ENCODE data around the gene CLN5. TPM values are rescaled to one million over a fixed set of nuclear protein-coding genes. Genes with fewer than 3 reads are reported as not detected.
"Not testable (repeated sequence)": the region's sequence is repeated elsewhere in the genome, so short reads cannot be mapped to it uniquely, and the experiment has no call there.

Gene CLN5
- total and polyA plus RNA-seq, 2 donors (not counting 3 experiments of a cell fraction or from before 2014, with no cell fraction given) = 16.5 to 22.7 TPM

GRCh38 chr13:77009011-77009410 lies 17.1 kb downstream of the CLN5 start:
- intact Hi-C loops (cut with micrococcal nuclease) = no loop called here
- Histone ChIP-seq H3K4me2 (ENCODE audit: insufficient read depth, low read length) (no peak overlapping the region), H3K9ac (replicated peaks; ENCODE audit: extremely low read depth, insufficient read depth, low read length) (no peak overlapping the region), H3K79me2 (ENCODE audit: control insufficient read depth, insufficient read depth, low read length) (peaks cover 21% of the 10 kb centered on the region), H4K20me1 (replicated peaks; ENCODE audit: control insufficient read depth, extremely low read depth, insufficient read depth, low read length) (no peaks in the 10 kb centered on the region), H3K36me3 (ENCODE audit: control insufficient read depth in 2 of 2, extremely low read depth in 1 of 2, insufficient read depth in 2 of 2, low read length in 2 of 2) (peaks cover 13 to 16% of the 10 kb centered on the region in 2 experiments), H3K9me3 (replicated peaks; ENCODE audit: control insufficient read depth, insufficient read depth, low read length) (no peaks in the 10 kb centered on the region), H3K27ac (ENCODE audit: insufficient read depth, low read depth, low read length) (no peak overlapping the region), H3K9me1 (replicated peaks; ENCODE audit: control insufficient read depth, extremely low read depth, insufficient read depth, low read length) (no peaks in the 10 kb centered on the region), H3K4me3 (replicated peaks in 1 of 3; ENCODE audit: insufficient read depth in 1 of 3, low read depth in 1 of 3, low read length in 3 of 3) (no peak overlapping the region), H3K4me1 (ENCODE audit: control insufficient read depth, extremely low read depth, insufficient read depth, low read length) (no peaks in the 10 kb centered on the region), H3K27me3 (ENCODE audit: control insufficient read depth in 2 of 2, insufficient read depth in 2 of 2, low read length in 2 of 2) (no peaks in the 10 kb centered on the region), H2AFZ (ENCODE audit: low read depth, low read length) (no peak overlapping the region)
- POLR2A ChIA-PET = no interaction called here
- CTCF ChIA-PET = no interaction called here
- BruUV-seq (replicated peaks) = no TSS peak
- no peak for FAIRE-seq
- dilution Hi-C loops (cut with MboI; ENCODE audit: extremely low pct_ligation_motif_present, low sequenced_read_pairs) = no loop called here
- TF ChIP-seq JUN (IDR thresholded peaks at IDR 0.05; ENCODE audit: borderline replicate concordance, insufficient read depth, insufficient read length, low read depth) = no peak
- DNase-seq (ENCODE audit: low read depth, low spot score) = no peak

- H3K9me1 ChIP-seq (replicated peaks; ENCODE audit: control insufficient read depth, extremely low read depth, insufficient read depth, low read length); H3K27ac ChIP-seq (ENCODE audit: insufficient read depth, low read depth, low read length); H3K9ac ChIP-seq (replicated peaks; ENCODE audit: extremely low read depth, insufficient read depth, low read length); H3K4me1 ChIP-seq (ENCODE audit: control insufficient read depth, extremely low read depth, insufficient read depth, low read length); H3K4me2 ChIP-seq (ENCODE audit: insufficient read depth, low read length); BruUV-seq (replicated peaks); H3K27me3 ChIP-seq (ENCODE audit: control insufficient read depth in 2 of 2, insufficient read depth in 2 of 2, low read length in 2 of 2); POLR2A ChIA-PET; H3K4me3 ChIP-seq (replicated peaks in 1 of 3; ENCODE audit: insufficient read depth in 1 of 3, low read depth in 1 of 3, low read length in 3 of 3); intact Hi-C loops (cut with micrococcal nuclease); H4K20me1 ChIP-seq (replicated peaks; ENCODE audit: control insufficient read depth, extremely low read depth, insufficient read depth, low read length); DNase-seq (ENCODE audit: low read depth, low spot score); H3K9me3 ChIP-seq (replicated peaks; ENCODE audit: control insufficient read depth, insufficient read depth, low read length); H2AFZ ChIP-seq (ENCODE audit: low read depth, low read length); dilution Hi-C loops (cut with MboI; ENCODE audit: extremely low pct_ligation_motif_present, low sequenced_read_pairs); CTCF ChIA-PET; FAIRE-seq: not testable (repeated sequence)
- Histone ChIP-seq H3K36me3 (ENCODE audit: control insufficient read depth in 2 of 2, extremely low read depth in 1 of 2, insufficient read depth in 2 of 2, low read length in 2 of 2) (peaks cover 16 to 23% of the 10 kb centered on the region in 2 experiments), H3K79me2 (ENCODE audit: control insufficient read depth, insufficient read depth, low read length) (peaks cover 24% of the 10 kb centered on the region)
These were observed 17.8 kb downstream of the CLN5 start for GRCh38 chr13:77009719-77010118.
